ENCODE results near the gene SORBS2. TPM values are rescaled to one million over a fixed set of nuclear protein-coding genes. Genes with fewer than 3 reads are reported as not detected.
A peak's percentile ranks its signal among the peaks of the same experiment; 100 is the strongest.

Gene SORBS2
- total RNA-seq, 1 donor from 2014 or later: 60.4 TPM

DNA sequence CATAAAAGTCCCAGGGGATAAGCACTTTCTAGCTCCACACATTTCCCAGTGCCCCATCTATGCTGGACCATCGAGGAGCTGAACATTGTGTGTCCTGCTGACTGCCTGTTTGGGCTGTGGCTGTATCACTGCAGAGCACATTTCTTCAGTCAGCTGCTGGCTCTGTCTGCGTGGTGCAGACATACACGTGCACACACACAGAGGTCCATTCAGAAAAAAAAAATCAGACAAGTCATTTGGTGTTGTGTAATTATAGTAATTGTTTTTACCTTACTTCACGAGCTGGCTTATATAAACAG is 275.6 kb downstream of the SORBS2 start:
- no peak for DNase-seq (ENCODE audit: extremely low spot score in 2 of 2)
- intact Hi-C loops (cut with DNase I): loop anchor here (10.0 kb wide), 1 partner anchor 58 kb away; no protein-coding TSS in a partner anchor
- no peaks in the 10 kb centered on the region for H3K9me3 ChIP-seq
- H3K4me1 ChIP-seq: peaks cover 21% of the 10 kb centered on the region
- H3K36me3 ChIP-seq: no peaks in the 10 kb centered on the region
- peak overlapping the region; percentile 16 for H3K27ac ChIP-seq
- TF ChIP-seq POLR2AphosphoS5 (IDR thresholded peaks at IDR 0.05; ENCODE audit: insufficient read depth in 1 of 2, low read depth in 1 of 2): peak in 1 of 2 donors; percentile 43
- TF ChIP-seq, protein P1, sequence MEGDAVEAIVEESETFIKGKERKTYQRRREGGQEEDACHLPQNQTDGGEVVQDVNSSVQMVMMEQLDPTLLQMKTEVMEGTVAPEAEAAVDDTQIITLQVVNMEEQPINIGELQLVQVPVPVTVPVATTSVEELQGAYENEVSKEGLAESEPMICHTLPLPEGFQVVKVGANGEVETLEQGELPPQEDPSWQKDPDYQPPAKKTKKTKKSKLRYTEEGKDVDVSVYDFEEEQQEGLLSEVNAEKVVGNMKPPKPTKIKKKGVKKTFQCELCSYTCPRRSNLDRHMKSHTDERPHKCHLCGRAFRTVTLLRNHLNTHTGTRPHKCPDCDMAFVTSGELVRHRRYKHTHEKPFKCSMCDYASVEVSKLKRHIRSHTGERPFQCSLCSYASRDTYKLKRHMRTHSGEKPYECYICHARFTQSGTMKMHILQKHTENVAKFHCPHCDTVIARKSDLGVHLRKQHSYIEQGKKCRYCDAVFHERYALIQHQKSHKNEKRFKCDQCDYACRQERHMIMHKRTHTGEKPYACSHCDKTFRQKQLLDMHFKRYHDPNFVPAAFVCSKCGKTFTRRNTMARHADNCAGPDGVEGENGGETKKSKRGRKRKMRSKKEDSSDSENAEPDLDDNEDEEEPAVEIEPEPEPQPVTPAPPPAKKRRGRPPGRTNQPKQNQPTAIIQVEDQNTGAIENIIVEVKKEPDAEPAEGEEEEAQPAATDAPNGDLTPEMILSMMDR (IDR thresholded peaks at IDR 0.05): no peak
- H3K4me3 ChIP-seq: peak overlapping the region in 1 of 2 donors; percentile 82
- H3K27me3 ChIP-seq: no peaks in the 10 kb centered on the region

DNA sequence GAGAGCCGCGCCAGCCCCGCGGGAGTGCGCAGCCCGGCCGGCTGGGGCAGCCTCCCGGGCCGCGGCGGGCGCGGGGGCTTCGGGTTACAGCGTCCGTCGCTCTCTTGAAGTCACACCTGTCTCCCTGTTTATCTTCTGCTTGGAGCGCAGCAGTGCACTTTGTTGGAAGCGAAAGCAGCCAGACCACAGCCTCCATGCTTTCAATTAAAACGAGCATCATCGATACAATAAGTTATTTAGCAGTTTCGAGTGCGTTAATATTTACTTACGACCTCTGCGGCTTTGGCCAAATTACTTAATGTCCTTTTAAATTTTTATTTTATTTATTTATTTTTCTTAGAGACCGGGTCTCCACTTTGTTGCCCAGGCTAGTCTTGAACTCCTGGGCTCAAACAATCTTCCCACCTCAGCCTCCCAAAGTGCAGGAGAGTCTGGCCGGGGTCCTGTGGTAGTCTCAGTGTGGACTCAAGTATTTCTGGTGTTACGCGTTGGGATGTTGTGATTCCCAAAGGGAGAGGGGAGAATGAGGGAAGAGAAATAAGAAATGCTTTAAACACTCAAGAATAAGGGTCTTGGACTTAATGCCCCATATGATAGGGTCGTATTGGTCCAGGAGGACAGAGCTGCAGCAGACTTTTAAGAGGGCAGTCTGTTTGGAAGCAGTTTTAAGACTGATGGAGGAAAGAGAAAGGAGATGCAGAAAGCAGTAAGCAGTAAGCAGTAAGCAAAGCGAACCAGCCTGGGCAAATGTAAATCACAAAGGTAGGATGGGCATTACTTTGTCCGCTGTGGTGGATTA is 276.2 kb downstream of the SORBS2 start:
- intact Hi-C loops (cut with DNase I): loop anchor here (10.0 kb wide), 1 partner anchor 59 kb away; no protein-coding TSS in a partner anchor
- peak overlapping the region; percentile 53 to 82 for H3K4me3 ChIP-seq
- peaks cover 17% of the 10 kb centered on the region for H3K4me1 ChIP-seq
- H3K27ac ChIP-seq: peak overlapping the region; percentile 16
- H3K9me3 ChIP-seq: no peaks in the 10 kb centered on the region
- H3K27me3 ChIP-seq: no peaks in the 10 kb centered on the region
- H3K36me3 ChIP-seq: no peaks in the 10 kb centered on the region
- TF ChIP-seq POLR2AphosphoS5 (IDR thresholded peaks at IDR 0.05; ENCODE audit: insufficient read depth in 1 of 2, low read depth in 1 of 2): peak in 1 of 2 donors; percentile 7
- no peak for TF ChIP-seq POLR2A (IDR thresholded peaks at IDR 0.05)
- DNase-seq (ENCODE audit: extremely low spot score in 2 of 2): no peak

Small RNA genes within 50 kb of the gene (small RNA-seq; reads per million reads assigned to genes)
- gene RF00019: not detected
